ENCODE data around the gene NIP7.

Gene NIP7

DNA sequence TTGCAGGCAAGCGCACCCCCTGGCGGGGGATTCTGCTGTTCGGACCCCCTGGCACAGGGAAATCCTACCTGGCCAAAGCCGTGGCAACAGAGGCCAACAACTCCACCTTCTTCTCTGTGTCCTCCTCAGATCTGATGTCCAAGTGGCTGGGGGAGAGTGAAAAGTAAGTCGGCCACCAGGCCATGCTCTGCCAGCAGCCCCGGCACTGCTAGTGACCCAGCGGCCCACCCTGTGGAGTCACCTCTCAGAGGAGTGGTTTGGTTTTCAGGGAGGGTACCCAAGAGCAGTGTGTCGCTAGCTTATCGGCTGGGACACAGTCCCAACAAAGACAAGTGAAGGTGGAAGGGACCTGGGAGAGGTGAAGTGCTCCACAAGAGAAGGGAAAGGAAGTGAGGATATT lies 20.2 kb upstream of the NIP7 start:
- no peak overlapping the region for H3K23ac ChIP-seq (ENCODE audit: low read length)
- no peaks in the 10 kb centered on the region for H3K27me3 ChIP-seq (ENCODE audit: insufficient read depth, low read length, poor library complexity)
- no peak overlapping the region for H3K4me3 ChIP-seq (ENCODE audit: low read length)
- no peak overlapping the region for H2AK5ac ChIP-seq (ENCODE audit: low read length)
- no peak overlapping the region for H3K56ac ChIP-seq (ENCODE audit: low read length)
- no peak overlapping the region for H2BK120ac ChIP-seq (ENCODE audit: low read depth, low read length)
- H3K27ac ChIP-seq (ENCODE audit: low read depth, low read length) = no peak overlapping the region
- H3K4me2 ChIP-seq (ENCODE audit: low read length) = no peak overlapping the region
- no peak overlapping the region for H4K8ac ChIP-seq (ENCODE audit: low read depth, low read length)
- H4K5ac ChIP-seq (ENCODE audit: low read length) = no peak overlapping the region
- H3K4me1 ChIP-seq (ENCODE audit: control insufficient read depth, low read depth, low read length) = no peaks in the 10 kb centered on the region
- no peak overlapping the region for H3K4ac ChIP-seq (ENCODE audit: low read depth, low read length)
- H3K9ac ChIP-seq (ENCODE audit: low read length) = no peak overlapping the region
- H3K79me2 ChIP-seq (ENCODE audit: control insufficient read depth, insufficient read depth, low read length) = peaks cover 4% of the 10 kb centered on the region
- no peak overlapping the region for H3K18ac ChIP-seq (ENCODE audit: low read length)
- H2BK15ac ChIP-seq (replicated peaks; ENCODE audit: low read depth) = no peak overlapping the region
- H3K79me1 ChIP-seq (ENCODE audit: low read length) = peaks cover 12% of the 10 kb centered on the region
- peaks cover 37% of the 10 kb centered on the region for H3K36me3 ChIP-seq (ENCODE audit: control insufficient read depth, insufficient read depth, low read length)
- WGBS (ENCODE audit: extremely low coverage, insufficient coverage, low lambda C conversion rate) = no CpG with 5 or more reads among the region's 9 CpGs
- no peak overlapping the region for H2BK5ac ChIP-seq (ENCODE audit: low read length)
- no peak for DNase-seq

GRCh38 chr16:69319826-69320739 lies 19.5 kb upstream of the NIP7 start:
- Histone ChIP-seq H3K4me3 (ENCODE audit: low read length) (no peak overlapping the region), H3K9ac (ENCODE audit: low read length) (no peak overlapping the region), H2BK5ac (ENCODE audit: low read length) (no peak overlapping the region), H2BK120ac (ENCODE audit: low read depth, low read length) (no peak overlapping the region), H3K79me1 (ENCODE audit: low read length) (peaks cover 14% of the 10 kb centered on the region), H3K27ac (ENCODE audit: low read depth, low read length) (no peak overlapping the region), H4K5ac (ENCODE audit: low read length) (no peak overlapping the region), H3K4me1 (ENCODE audit: control insufficient read depth, low read depth, low read length) (no peaks in the 10 kb centered on the region), H2BK15ac (replicated peaks; ENCODE audit: low read depth) (no peak overlapping the region), H2AK5ac (ENCODE audit: low read length) (no peak overlapping the region), H3K18ac (ENCODE audit: low read length) (no peak overlapping the region), H3K4me2 (ENCODE audit: low read length) (no peak overlapping the region), H3K23ac (ENCODE audit: low read length) (no peak overlapping the region), H3K36me3 (ENCODE audit: control insufficient read depth, insufficient read depth, low read length) (peaks cover 37% of the 10 kb centered on the region), H3K56ac (ENCODE audit: low read length) (no peak overlapping the region), H3K4ac (ENCODE audit: low read depth, low read length) (no peak overlapping the region), H3K27me3 (ENCODE audit: insufficient read depth, low read length, poor library complexity) (no peaks in the 10 kb centered on the region), H4K8ac (ENCODE audit: low read depth, low read length) (no peak overlapping the region), H3K79me2 (ENCODE audit: control insufficient read depth, insufficient read depth, low read length) (peaks cover 9% of the 10 kb centered on the region)
- WGBS (ENCODE audit: extremely low coverage, insufficient coverage, low lambda C conversion rate) = no CpG with 5 or more reads among the region's 30 CpGs
- DNase-seq = no peak

- Histone ChIP-seq H3K36me3 (ENCODE audit: control insufficient read depth, insufficient read depth, low read length) (peaks cover 37% of the 10 kb centered on the region), H3K23ac (ENCODE audit: low read length) (no peak overlapping the region), H2BK120ac (ENCODE audit: low read depth, low read length) (no peak overlapping the region), H2BK15ac (replicated peaks; ENCODE audit: low read depth) (no peak overlapping the region), H3K9ac (ENCODE audit: low read length) (no peak overlapping the region), H3K4me3 (ENCODE audit: low read length) (no peak overlapping the region), H3K4ac (ENCODE audit: low read depth, low read length) (no peak overlapping the region), H3K79me1 (ENCODE audit: low read length) (peaks cover 14% of the 10 kb centered on the region), H3K27ac (ENCODE audit: low read depth, low read length) (no peak overlapping the region), H3K4me2 (ENCODE audit: low read length) (no peak overlapping the region), H4K8ac (ENCODE audit: low read depth, low read length) (no peak overlapping the region), H3K27me3 (ENCODE audit: insufficient read depth, low read length, poor library complexity) (no peaks in the 10 kb centered on the region), H3K18ac (ENCODE audit: low read length) (no peak overlapping the region), H2AK5ac (ENCODE audit: low read length) (no peak overlapping the region), H3K4me1 (ENCODE audit: control insufficient read depth, low read depth, low read length) (no peaks in the 10 kb centered on the region), H4K5ac (ENCODE audit: low read length) (no peak overlapping the region), H2BK5ac (ENCODE audit: low read length) (no peak overlapping the region), H3K56ac (ENCODE audit: low read length) (no peak overlapping the region), H3K79me2 (ENCODE audit: control insufficient read depth, insufficient read depth, low read length) (peaks cover 10% of the 10 kb centered on the region)
- no peak for DNase-seq
- no CpG with 5 or more reads among the region's 13 CpGs for WGBS (ENCODE audit: extremely low coverage, insufficient coverage, low lambda C conversion rate)
These were observed 18.9 kb upstream of the NIP7 start for GRCh38 chr16:69320740-69321073.

DNA sequence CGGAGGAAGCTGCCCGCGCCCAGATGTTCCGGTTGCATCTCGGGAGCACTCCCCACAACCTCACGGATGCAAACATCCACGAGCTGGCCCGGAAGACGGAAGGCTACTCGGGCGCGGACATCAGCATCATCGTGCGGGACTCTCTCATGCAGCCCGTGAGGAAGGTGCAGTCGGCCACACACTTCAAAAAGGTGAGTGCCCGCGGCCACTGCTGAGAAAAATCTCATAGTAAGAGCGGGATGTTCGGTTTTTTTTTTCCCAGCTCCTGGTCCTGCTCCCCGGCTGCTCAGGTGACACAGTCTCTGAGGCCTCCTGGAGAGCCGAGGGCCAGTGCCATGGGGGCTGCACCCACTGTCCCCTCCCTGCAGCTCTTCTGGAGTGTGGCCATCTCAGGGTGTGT lies 18.5 kb upstream of the NIP7 start:
- H3K27ac ChIP-seq (ENCODE audit: low read depth, low read length) = no peak overlapping the region
- H2BK15ac ChIP-seq (replicated peaks; ENCODE audit: low read depth) = no peak overlapping the region
- H3K79me2 ChIP-seq (ENCODE audit: control insufficient read depth, insufficient read depth, low read length) = peaks cover 14% of the 10 kb centered on the region

DNA sequence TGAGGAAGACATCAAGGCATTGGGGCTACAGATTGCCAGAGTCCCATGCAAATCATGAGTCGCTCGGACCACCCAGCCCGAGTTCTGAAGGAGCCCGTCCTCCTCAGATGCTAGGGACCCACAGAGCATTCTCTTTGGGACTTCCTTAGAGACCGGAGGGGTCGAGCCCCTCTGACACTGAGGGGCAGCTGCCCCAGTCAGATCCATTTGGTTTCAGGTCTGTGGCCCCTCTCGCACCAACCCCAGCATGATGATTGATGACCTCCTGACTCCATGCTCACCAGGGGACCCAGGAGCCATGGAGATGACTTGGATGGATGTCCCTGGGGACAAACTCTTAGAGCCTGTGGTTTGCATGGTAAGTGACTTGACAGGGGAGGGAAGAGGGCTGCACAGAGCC lies 17.2 kb upstream of the NIP7 start:
- DNase-seq = no peak
- peaks cover 15% of the 10 kb centered on the region for H3K79me1 ChIP-seq (ENCODE audit: low read length)
- H3K4ac ChIP-seq (ENCODE audit: low read depth, low read length) = no peak overlapping the region
- no peak overlapping the region for H3K23ac ChIP-seq (ENCODE audit: low read length)
- no peak overlapping the region for H3K18ac ChIP-seq (ENCODE audit: low read length)
- H3K27ac ChIP-seq (ENCODE audit: low read depth, low read length) = no peak overlapping the region
- H2BK5ac ChIP-seq (ENCODE audit: low read length) = no peak overlapping the region
- no peak overlapping the region for H4K5ac ChIP-seq (ENCODE audit: low read length)
- no peaks in the 10 kb centered on the region for H3K4me1 ChIP-seq (ENCODE audit: control insufficient read depth, low read depth, low read length)
- H3K56ac ChIP-seq (ENCODE audit: low read length) = no peak overlapping the region
- H4K8ac ChIP-seq (ENCODE audit: low read depth, low read length) = no peak overlapping the region
- H3K36me3 ChIP-seq (ENCODE audit: control insufficient read depth, insufficient read depth, low read length) = peaks cover 31% of the 10 kb centered on the region
- peaks cover 26% of the 10 kb centered on the region for H3K79me2 ChIP-seq (ENCODE audit: control insufficient read depth, insufficient read depth, low read length)
- H3K4me2 ChIP-seq (ENCODE audit: low read length) = no peak overlapping the region
- H3K4me3 ChIP-seq (ENCODE audit: low read length) = no peak overlapping the region
- H2BK15ac ChIP-seq (replicated peaks; ENCODE audit: low read depth) = no peak overlapping the region
- no peak overlapping the region for H2BK120ac ChIP-seq (ENCODE audit: low read depth, low read length)
- no peak overlapping the region for H3K9ac ChIP-seq (ENCODE audit: low read length)
- no peaks in the 10 kb centered on the region for H3K27me3 ChIP-seq (ENCODE audit: insufficient read depth, low read length, poor library complexity)
- no peak overlapping the region for H2AK5ac ChIP-seq (ENCODE audit: low read length)
- no CpG with 5 or more reads among the region's 7 CpGs for WGBS (ENCODE audit: extremely low coverage, insufficient coverage, low lambda C conversion rate)

More for the DNA sequence above, 18.5 kb upstream of the NIP7 start:
- no peak overlapping the region for H3K9ac ChIP-seq (ENCODE audit: low read length)
- peaks cover 18% of the 10 kb centered on the region for H3K79me1 ChIP-seq (ENCODE audit: low read length)
- no peak overlapping the region for H3K56ac ChIP-seq (ENCODE audit: low read length)
- H3K4me1 ChIP-seq (ENCODE audit: control insufficient read depth, low read depth, low read length) = no peaks in the 10 kb centered on the region
- H3K36me3 ChIP-seq (ENCODE audit: control insufficient read depth, insufficient read depth, low read length) = peaks cover 37% of the 10 kb centered on the region
- no peak for DNase-seq
- H3K4me2 ChIP-seq (ENCODE audit: low read length) = no peak overlapping the region
- H3K23ac ChIP-seq (ENCODE audit: low read length) = no peak overlapping the region
- no peak overlapping the region for H4K5ac ChIP-seq (ENCODE audit: low read length)
- no peak overlapping the region for H2AK5ac ChIP-seq (ENCODE audit: low read length)
- no peak overlapping the region for H3K4me3 ChIP-seq (ENCODE audit: low read length)
- no peak overlapping the region for H2BK5ac ChIP-seq (ENCODE audit: low read length)
- no peak overlapping the region for H3K18ac ChIP-seq (ENCODE audit: low read length)
- H2BK120ac ChIP-seq (ENCODE audit: low read depth, low read length) = no peak overlapping the region
- H3K4ac ChIP-seq (ENCODE audit: low read depth, low read length) = no peak overlapping the region
- no CpG with 5 or more reads among the region's 22 CpGs for WGBS (ENCODE audit: extremely low coverage, insufficient coverage, low lambda C conversion rate)
- H4K8ac ChIP-seq (ENCODE audit: low read depth, low read length) = no peak overlapping the region
- no peaks in the 10 kb centered on the region for H3K27me3 ChIP-seq (ENCODE audit: insufficient read depth, low read length, poor library complexity)

- Histone ChIP-seq H4K5ac (ENCODE audit: low read length) (no peak overlapping the region), H2BK5ac (ENCODE audit: low read length) (no peak overlapping the region), H3K4me1 (ENCODE audit: control insufficient read depth, low read depth, low read length) (peaks cover 3% of the 10 kb centered on the region), H2BK15ac (replicated peaks; ENCODE audit: low read depth) (no peak overlapping the region), H3K18ac (ENCODE audit: low read length) (no peak overlapping the region), H4K8ac (ENCODE audit: low read depth, low read length) (no peak overlapping the region), H3K23ac (ENCODE audit: low read length) (no peak overlapping the region), H3K9ac (ENCODE audit: low read length) (no peak overlapping the region), H3K27ac (ENCODE audit: low read depth, low read length) (no peak overlapping the region), H3K4ac (ENCODE audit: low read depth, low read length) (no peak overlapping the region), H3K79me1 (ENCODE audit: low read length) (peaks cover 15% of the 10 kb centered on the region), H3K4me3 (ENCODE audit: low read length) (no peak overlapping the region), H3K4me2 (ENCODE audit: low read length) (no peak overlapping the region), H3K36me3 (ENCODE audit: control insufficient read depth, insufficient read depth, low read length) (peaks cover 28% of the 10 kb centered on the region), H3K27me3 (ENCODE audit: insufficient read depth, low read length, poor library complexity) (no peaks in the 10 kb centered on the region), H2AK5ac (ENCODE audit: low read length) (no peak overlapping the region), H3K56ac (ENCODE audit: low read length) (no peak overlapping the region), H3K79me2 (ENCODE audit: control insufficient read depth, insufficient read depth, low read length) (peaks cover 33% of the 10 kb centered on the region), H2BK120ac (ENCODE audit: low read depth, low read length) (no peak overlapping the region)
- no CpG with 5 or more reads among the region's 14 CpGs for WGBS (ENCODE audit: extremely low coverage, insufficient coverage, low lambda C conversion rate)
- no peak for DNase-seq
These were observed 16.2 kb upstream of the NIP7 start for GRCh38 chr16:69323415-69323814.

Measured in mesendoderm (in vitro differentiated cells).